D341Med (cell line): ENCODE measurements around the gene FOXN3.

Experiments used
- DNase-seq: peaks from one replicate; pipeline ENCODE4 v3.0.0; 2012; ENCODE audit warnings: low spot score

FOXN3 gene

GRCh38 chr14:89331398-89331797, 85.6 kb downstream of the FOXN3 start:
- no peak for DNase-seq

- DNase-seq: no peak
Observed at GRCh38 chr14:89330236-89331002, 86.6 kb downstream of the FOXN3 start.

- no peak for DNase-seq
Observed at GRCh38 chr14:89327771-89328212, 89.2 kb downstream of the FOXN3 start.

GRCh38 chr14:89325959-89326358, 91.1 kb downstream of the FOXN3 start:
- DNase-seq: no peak

GRCh38 chr14:89325299-89325883, 91.6 kb downstream of the FOXN3 start:
- no peak for DNase-seq

- DNase-seq: no peak
Observed at GRCh38 chr14:89324501-89325298, 92.3 kb downstream of the FOXN3 start.

GRCh38 chr14:89320381-89321000, 96.5 kb downstream of the FOXN3 start:
- no peak for DNase-seq

- no peak for DNase-seq
Observed at GRCh38 chr14:89319687-89320086, 97.3 kb downstream of the FOXN3 start.

- no peak for DNase-seq
Observed at GRCh38 chr14:89317051-89317691, 99.9 kb downstream of the FOXN3 start.

GRCh38 chr14:89315493-89316470, 101.3 kb downstream of the FOXN3 start:
- DNase-seq: no peak

- DNase-seq: no peak
Observed at GRCh38 chr14:89314274-89314673, 102.8 kb downstream of the FOXN3 start.

GRCh38 chr14:89312932-89313331, 104.1 kb downstream of the FOXN3 start:
- no peak for DNase-seq

- no peak for DNase-seq
Observed at GRCh38 chr14:89310211-89310610, 106.8 kb downstream of the FOXN3 start.

- DNase-seq: no peak
Observed at GRCh38 chr14:89309670-89310177, 107.3 kb downstream of the FOXN3 start.

GRCh38 chr14:89308232-89308959, 108.6 kb downstream of the FOXN3 start:
- no peak for DNase-seq

GRCh38 chr14:89307409-89307808, 109.6 kb downstream of the FOXN3 start:
- DNase-seq: no peak

- no peak for DNase-seq
Observed at GRCh38 chr14:89304972-89305703, 111.9 kb downstream of the FOXN3 start.

- DNase-seq: no peak
Observed at GRCh38 chr14:89304561-89304960, 112.5 kb downstream of the FOXN3 start.
